ENCODE results near the gene HNRNPCL1. TPM values are rescaled to one million over a fixed set of nuclear protein-coding genes. Genes with fewer than 3 reads are reported as not detected.

HNRNPCL1 gene
- not detected in 2 replicates for total RNA-seq

DNA sequence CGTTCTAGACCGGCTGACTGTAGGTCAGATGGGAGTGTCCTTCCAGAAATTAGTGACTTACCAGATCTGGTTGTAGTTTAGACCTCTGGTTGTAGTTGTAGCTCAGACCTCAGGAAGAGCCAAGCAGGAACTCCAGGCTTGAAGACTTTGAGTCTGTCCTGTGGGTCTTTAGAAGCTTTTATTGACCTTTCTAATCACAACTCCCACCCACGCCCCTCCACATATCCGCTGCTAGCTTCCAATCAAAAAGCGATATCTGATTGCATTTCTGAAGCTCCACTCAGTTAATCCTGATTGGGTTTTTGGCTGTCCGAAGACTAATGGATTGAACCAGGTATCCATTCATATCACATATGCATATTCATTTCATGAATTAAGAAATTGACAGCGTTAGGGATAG lies at the start of gene HNRNPCL1:
Gene HNRNPCL1, minus strand, starts transcription at position 101 of the 400 bp plus-strand sequence. CDS start 431 bp downstream, outside the sequence.

DNA sequence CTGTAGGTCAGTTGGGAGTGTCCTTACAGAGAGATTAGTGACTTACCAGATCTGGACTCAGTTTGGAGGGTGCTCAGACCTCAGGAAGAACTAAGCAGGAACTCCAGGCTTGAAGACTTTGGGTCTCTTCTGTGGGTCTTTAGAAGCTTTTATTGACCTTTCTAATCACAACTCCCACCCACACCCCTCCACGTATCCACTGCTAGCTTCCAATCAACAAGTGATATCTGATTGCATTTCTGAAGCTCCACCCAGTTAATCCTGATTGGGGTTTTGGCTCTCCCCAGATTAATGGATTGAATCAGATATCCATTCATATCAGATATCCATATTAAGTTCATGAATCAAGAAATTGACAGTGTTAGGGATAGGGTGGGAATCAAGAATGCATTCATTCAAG lies 49.6 kb upstream of the HNRNPCL1 start, which contains the start of gene PRAMEF10:
Gene PRAMEF10, minus strand, starts transcription at position 101 of the 400 bp plus-strand sequence. CDS start 2,423 bp downstream, outside the sequence.

DNA sequence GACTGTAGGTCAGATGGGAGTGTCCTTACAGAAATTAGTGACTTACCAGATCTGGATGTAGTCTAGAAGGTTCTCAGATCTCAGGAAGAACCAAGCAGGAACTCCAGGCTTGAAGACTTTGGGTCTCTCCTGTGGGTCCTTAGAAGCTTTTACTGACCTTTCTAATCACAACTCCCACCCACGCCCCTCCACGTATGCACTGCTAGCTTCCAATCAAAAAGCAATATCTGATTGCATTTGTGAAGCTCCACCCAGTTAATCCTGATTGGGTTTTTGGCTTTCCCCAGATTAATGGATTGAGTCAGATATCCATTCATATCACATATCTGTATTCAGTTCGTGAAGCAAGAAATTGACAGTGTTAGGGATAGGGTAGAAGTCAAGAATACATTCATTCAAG lies 37.6 kb upstream of the HNRNPCL1 start, which contains the start of gene PRAMEF4:
Gene PRAMEF4, minus strand, starts transcription at position 101 of the 400 bp plus-strand sequence. CDS start 2,807 bp downstream, outside the sequence.

DNA sequence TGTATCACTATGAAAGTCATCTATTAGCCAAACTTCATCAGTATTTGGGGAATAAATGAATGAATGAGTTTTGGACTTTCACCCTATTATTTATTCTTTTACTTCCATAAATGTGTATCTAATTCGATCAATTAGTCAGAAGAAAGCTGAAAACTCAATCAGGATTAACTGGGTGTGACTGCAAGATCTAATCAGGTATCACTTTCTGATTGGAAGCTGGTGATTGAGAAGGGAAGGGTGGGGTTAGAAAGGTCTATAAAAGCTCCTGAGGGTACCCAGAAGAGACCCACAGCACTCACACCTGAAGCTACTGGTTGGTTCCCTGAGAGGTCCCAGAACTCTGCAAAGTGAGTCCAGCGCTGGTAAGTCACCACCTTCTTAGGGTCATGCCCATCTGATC lies 8.3 kb upstream of the HNRNPCL1 start, which contains the start of gene PRAMEF2:
Gene PRAMEF2, plus strand, starts transcription at position 301 of the 400 bp plus-strand sequence. CDS start 1,924 bp downstream, outside the sequence.

DNA sequence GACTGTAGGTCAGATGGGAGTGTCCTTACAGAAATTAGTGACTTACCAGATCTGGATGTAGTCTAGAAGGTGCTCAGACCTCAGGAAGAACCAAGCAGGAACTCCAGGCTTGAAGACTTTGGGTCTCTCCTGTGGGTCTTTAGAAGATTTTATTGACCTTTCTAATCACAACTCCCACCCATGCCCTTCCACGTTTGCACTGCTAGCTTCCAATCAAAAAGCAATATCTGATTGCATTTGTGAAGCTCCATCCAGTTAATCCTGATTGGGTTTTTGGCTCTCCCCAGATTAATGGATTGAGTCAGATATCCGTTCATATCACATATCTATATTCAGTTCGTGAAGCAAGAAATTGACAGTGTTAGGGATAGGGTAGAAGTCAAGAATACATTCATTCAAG lies 17.2 kb downstream of the HNRNPCL1 start, which contains the start of gene PRAMEF11:
Gene PRAMEF11, minus strand, starts transcription at position 101 of the 400 bp plus-strand sequence. CDS start 2,621 bp downstream, outside the sequence.

Other genes with a start within 250 kb of the HNRNPCL1 start
- 14.1 and 25.8 TPM in 2 replicates for gene DHRS3, start 230.5 kb downstream of the HNRNPCL1 start, total RNA-seq
- gene AADACL4, start 204.6 kb downstream of the HNRNPCL1 start, total RNA-seq = not detected in 2 replicates
- not detected in 2 replicates for gene AADACL3, start 132.6 kb downstream of the HNRNPCL1 start, total RNA-seq
- gene CFAP107, start 102.5 kb downstream of the HNRNPCL1 start, total RNA-seq = not detected in 2 replicates
- gene PRAMEF12, start 75.0 kb downstream of the HNRNPCL1 start, total RNA-seq = not detected in 2 replicates
- gene PRAMEF1, start 57.3 kb downstream of the HNRNPCL1 start, total RNA-seq = not detected in 2 replicates
- gene PRAMEF11, start 17.3 kb downstream of the HNRNPCL1 start, total RNA-seq = not detected in 2 replicates
- not detected in 2 replicates for gene PRAMEF2, start 8.4 kb upstream of the HNRNPCL1 start, total RNA-seq
- gene PRAMEF4, start 37.5 kb upstream of the HNRNPCL1 start, total RNA-seq = not detected in 2 replicates
- gene PRAMEF10, start 49.5 kb upstream of the HNRNPCL1 start, total RNA-seq = not detected in 2 replicates
- gene PRAMEF7, start 67.9 kb upstream of the HNRNPCL1 start, total RNA-seq = not detected in 2 replicates
- gene PRAMEF6, start 98.9 kb upstream of the HNRNPCL1 start, total RNA-seq = not detected in 2 replicates
- gene PRAMEF27, start 207.9 kb upstream of the HNRNPCL1 start, total RNA-seq = not detected in 2 replicates
- gene HNRNPCL3, start 212.0 kb upstream of the HNRNPCL1 start, total RNA-seq = not detected in 2 replicates
- not detected in 2 replicates for gene PRAMEF25, start 222.1 kb upstream of the HNRNPCL1 start, total RNA-seq